Head of caudate nucleus (tissue), 42 donors: ENCODE data around the gene IFT122.
"Not testable (repeated sequence)": the region's sequence is repeated elsewhere in the genome, so short reads cannot be mapped to it uniquely, and the experiment has no call there.

Experiments
- DNase-seq, 42 donors: peaks; one replicate each; pipeline versions ENCODE4 v3.0.0 to v3.0.0-alpha.2; 2020 to 2021; ENCODE audit warnings: mixed read lengths in 7 of 42
- intact Hi-C: fragments of 100-400 bp; cut with DNase I; formaldehyde crosslinking; loops from one replicate; pipeline ENCODE4 v1.15.0; 2022

The IFT122 gene

DNA sequence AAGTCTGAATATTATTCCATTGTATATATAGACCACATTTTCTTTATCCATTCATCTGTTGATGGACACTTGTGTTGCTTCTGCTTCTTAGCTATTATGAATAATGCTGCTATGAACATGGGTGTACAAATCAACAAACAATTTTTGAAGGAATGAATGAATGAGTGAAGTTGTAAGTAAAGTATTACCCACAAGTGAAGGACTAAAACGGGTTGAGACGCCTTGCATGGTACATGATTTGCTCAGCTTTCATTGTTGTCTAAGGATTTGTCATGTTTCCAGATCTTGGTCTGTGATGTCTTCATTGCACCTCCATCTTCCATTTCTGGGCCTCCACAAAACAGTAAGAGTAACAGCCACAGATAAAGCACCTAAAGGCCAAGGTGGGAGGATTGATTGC, 20.5 kb downstream of the IFT122 start:
- intact Hi-C loops: no loop called here
- no peak for DNase-seq

DNA sequence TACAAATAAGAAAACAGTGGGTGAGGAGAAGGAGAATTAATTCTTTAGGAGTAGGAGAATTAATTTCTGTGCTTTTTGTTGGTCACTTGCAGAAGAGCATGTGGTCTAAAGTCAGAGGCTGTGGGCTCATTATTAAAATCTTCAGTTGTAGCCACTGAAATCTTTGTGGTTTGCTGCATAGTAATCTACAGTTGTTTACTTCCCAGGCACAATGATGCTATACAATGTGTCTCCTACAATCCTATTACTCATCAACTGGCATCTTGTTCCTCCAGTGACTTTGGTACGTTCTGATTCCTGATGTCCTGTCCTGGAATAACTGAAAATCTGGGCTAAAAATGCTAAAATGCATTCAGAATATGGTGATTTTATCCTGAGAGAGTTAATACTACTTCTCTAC, 21.0 kb downstream of the IFT122 start:
- intact Hi-C loops: no loop called here
- DNase-seq: no peak

DNA sequence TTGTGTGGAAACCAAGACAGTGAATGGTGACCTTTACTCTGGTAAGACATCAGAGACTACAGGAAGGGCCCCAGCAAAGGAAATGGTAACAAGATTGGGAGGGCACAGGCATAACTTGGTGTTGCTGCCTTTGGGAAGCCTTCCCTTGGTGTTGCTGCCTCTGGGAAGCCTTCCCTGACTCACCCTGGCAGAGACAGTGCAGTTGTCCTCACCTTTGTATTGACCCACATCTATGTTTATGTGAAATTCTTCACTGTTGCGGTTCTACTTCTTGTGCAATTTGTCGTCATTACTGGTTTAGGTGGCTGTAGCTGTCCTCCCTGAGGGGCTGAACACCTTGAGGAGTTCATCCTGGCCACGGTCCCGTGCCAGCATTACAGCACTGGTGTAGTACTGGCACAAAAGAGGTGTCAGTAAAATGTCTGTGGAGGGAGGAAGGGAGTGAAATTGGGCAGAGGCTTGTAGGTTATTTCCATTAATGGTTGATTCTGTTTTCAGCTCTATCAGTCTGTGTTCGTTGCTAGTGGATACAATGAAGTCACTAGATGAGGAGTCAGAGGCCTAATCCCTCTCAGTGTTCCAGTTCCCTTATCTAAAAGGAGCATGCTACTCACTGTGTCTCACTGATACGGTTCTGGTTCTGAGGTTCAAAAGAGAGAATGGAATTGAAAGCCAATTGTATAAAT, 21.6 kb downstream of the IFT122 start:
- intact Hi-C loops: no loop called here
- DNase-seq: peak in 1 of 42 donors; percentile 36

DNA sequence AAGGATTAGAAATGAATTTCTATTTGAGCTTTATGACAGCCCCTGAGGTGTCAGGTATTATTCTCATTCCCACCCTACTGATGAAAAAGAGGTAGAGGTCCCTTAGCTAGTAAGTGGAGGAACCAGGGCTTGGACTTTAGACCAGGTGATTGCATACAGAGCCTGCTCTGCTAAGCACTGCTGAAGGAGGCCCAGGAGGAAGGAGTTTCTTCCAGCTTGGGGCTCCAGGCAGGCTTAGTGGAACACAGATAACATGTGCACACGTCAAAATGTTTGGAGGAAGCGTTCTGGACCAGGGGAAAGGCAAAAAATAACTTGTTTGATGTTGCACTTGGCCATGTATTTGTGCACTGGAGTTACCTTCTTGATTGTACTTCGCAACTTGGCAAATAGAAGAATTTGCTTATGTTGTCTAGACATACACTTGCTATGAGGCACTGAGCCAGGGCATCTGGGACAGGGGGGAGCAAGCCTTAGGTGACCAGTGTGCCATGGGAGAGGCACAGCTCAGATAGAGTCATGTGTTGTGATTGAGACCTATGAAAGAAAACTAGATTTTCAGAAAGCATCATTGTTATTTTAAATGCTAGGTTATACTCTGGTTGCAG, 22.4 kb downstream of the IFT122 start:
- intact Hi-C loops: no loop called here
- DNase-seq: no peak

DNA sequence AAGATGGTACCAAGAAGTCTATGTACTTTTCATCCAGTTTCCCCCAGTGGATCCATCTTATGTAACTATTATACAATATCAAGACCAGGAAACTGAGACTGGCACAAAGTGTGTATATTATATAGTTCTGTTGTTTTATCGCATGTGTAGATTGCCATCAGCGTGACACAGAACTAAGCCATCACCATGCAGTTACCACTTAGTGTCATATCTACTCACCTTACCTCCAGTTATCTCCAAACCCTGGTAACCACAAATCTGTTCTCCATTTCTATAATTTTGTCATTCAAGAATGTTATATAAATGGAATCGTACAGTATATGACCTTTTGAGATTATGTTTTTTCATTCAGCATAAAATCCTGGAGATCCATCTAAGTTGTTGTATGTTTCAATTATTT, 23.1 kb downstream of the IFT122 start:
- DNase-seq: no peak
- intact Hi-C loops: no loop called here

DNA sequence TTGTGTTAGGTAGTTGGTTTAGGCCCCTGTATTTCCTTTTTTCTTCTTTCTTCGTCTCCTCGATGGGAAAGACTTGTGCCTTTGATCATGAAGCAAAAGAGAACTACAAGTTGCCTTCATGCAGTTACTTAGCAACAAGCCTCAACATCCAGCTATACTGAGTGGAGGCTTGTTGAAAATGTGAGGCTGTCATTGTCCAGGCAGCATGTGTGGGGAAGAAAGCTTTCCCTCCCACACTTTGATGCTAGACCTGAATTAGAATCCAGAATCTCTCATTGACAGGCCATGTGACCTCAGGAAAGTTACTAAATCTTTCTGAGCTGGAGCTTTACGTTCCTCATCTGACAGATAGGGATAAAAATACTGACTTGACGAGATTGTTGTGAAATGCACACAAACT, 23.7 kb downstream of the IFT122 start:
- DNase-seq: peak in 11 of 42 donors; percentile 17 to 67 (median 41)
- intact Hi-C loops: no loop called here

DNA sequence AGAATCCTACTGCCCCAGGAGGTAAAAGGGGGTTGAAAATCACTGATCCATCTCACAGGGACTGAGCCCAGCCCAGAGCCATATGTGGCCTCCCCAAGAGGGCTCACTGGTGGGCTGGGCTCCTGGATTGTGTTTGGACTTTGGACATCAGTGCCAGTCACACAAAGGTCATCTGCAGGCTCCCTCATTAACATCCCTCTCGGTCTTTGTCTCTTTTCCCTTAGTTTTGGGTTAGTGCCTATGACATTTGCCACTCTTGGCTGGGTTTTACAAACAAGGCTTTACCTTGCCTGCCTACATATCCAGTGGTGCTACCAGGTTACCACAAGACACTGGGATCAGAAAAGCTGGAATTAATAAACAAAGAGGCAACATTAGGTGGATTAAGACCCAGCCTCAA, 27.9 kb downstream of the IFT122 start:
- intact Hi-C loops: no loop called here
- no peak for DNase-seq

DNA sequence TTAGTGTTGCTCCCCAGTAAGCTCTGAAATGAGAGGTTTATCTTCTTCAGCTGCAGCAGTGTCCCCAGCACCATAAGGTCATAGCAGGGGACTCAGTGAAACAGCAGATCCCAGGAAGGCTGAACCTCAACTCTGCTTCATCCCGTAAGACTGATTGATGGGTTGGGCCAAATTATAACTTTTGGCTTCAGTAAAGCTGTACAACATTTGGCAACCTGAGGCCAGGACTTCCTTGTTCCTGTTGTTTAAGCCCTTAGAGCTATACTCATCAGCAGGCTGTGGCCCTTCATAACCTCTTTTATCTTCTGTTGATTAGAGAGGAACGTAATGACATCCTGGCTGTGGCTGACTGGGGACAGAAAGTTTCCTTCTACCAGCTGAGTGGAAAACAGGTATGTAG, 29.0 kb downstream of the IFT122 start:
- DNase-seq: no peak
- intact Hi-C loops: no loop called here

DNA sequence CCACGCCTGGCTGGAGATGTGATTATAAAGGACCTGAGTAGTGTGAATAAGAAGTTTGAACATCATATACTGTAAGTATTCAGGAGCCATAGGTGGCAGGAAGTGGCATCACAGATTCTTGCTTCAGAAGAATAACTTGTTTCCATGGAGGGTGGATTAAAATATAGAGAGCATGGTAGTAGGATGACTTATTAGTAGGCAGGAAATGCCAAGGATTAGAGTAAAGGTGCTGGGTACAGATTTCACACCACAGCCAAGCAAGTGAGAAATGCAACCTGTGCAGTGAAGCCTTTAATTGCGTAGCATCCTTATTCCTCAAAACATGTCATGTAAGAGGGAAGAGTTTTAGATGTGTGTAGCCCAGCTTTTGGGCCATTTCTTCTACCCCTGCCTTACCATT, 30.8 kb downstream of the IFT122 start:
- intact Hi-C loops: no loop called here
- no peak for DNase-seq

DNA sequence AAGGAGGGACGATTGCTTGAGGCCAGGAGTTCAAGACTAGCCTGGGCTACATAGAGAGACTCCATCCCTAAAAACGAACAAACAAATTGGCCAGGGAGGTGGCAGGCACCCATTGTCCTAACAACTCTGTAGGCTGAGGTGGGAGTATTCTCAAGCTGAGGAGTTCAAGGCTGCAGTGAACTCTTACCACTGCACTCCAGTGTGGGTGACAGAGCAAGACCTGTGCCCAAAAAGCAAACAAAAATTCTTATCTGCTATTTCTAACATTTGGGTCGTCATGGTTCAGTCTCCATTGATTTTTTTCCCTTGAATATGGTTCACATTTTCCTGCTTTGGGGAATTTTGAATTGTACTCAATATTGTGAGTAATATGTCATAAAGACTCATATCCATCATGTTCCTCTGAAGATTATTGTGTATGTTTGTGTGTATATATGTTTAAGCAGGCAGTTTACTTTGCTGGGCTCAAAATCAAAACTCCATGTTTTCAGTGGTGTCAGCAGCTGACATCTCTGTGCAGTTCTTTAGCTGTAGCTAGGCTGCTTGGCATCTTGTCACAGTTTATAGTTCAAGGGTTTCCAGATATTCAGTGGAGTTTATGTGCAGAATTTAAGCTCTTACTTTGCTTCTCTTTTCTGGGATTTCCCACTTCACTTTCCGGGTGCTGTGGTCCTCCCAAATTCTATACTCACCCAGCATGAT, 33.2 kb downstream of the IFT122 start:
- intact Hi-C loops: no loop called here
- no peak for DNase-seq

DNA sequence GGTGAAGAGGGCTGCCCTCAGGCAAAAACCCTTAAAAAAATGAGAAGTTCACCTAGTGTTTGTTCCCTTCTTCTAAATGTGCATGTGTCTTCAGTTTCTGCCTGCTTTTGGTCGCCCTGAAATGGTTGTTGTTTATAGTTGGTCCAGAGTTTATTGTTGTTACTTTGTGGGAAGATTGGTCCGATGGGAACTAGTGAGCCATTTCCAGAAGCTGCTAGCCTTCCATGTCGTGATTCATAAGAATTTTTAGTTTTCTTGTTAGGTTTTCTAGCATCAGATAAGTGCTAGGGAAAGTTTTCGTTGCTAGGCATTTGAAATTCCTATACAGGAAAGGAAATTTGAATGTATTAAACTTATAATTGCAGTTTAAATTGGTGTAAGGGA, 33.7 kb downstream of the IFT122 start:
- no peak for DNase-seq
- intact Hi-C loops: no loop called here

DNA sequence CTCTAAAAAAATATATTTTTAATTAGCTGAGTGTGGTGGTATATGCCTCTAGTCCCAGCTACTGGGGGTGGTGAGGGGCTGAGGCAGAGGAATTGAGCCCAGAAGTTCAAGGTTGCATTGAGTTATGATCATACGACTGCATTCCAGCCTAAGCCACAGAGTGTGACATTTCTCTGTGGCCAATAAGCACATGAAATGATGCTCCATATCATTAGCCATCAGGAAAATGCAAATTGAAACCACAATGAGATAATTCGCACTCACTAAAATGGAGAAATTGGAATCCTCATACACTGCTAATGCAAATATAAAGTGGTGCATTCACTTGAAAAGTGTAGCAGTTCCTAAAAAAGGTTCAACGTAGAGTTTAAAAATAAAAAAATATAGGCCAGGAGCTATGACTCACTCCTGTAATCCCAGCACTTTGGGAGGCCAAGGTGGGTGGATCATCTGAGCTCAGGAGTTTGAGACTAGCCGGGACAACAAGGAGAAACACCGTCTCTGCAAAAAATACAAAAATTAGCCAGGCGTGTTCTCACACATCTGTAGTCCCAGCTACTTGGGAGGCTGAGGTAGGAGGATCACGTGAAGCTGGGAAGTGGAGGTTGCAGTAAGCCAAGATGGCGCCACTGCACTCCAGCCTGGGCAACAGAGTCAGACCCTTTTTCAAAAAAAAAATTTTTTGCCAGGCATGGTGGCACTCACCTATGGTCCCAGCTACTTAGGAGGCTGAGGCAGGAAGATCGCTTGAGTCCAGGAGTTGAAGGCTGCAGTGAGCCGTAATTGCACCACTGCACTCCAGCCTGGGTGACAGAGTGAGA, 35.2 kb downstream of the IFT122 start:
- intact Hi-C loops: no loop called here
- peak in 22 of 42 donors; percentile 38 to 77 (median 60) for DNase-seq

DNA sequence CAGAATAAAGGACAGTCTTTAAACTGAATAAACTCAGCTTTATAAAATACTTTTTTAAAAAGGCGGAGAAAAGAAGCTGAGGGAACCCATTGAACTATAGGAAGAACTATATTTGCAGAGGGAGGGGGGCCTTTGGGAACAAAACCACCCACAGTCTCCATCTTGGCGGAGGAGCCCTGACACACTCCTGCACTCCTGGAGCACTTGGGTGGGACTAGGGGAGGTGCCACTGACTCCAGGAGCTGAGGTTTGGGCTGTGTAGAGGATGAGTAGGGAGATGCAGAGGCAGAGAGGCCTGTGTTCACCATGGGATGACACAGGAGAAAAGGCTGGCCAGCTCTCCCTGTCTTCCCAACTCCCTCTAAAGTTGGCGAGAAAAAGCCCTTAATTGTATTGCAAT, 35.8 kb downstream of the IFT122 start:
- intact Hi-C loops: no loop called here
- peak in 8 of 42 donors; percentile 24 to 59 (median 46) for DNase-seq

DNA sequence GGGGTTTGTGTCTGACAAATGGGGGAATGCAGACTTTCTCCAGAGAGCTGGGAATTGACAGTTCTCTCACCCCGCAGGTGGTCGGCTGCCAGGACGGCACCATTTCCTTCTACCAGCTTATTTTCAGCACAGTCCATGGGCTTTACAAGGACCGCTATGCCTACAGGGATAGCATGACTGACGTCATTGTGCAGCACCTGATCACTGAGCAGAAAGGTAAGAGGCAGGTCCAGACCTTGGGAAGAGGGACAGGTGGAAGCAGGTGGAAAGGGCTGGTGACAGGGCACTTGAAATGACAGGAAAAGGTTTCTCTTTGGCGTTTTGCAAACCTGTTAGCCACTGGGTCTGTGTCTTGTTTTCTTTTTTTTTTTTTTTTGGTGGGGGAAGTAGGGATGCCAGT, 36.6 kb downstream of the IFT122 start:
- no peak for DNase-seq
- intact Hi-C loops: no loop called here

DNA sequence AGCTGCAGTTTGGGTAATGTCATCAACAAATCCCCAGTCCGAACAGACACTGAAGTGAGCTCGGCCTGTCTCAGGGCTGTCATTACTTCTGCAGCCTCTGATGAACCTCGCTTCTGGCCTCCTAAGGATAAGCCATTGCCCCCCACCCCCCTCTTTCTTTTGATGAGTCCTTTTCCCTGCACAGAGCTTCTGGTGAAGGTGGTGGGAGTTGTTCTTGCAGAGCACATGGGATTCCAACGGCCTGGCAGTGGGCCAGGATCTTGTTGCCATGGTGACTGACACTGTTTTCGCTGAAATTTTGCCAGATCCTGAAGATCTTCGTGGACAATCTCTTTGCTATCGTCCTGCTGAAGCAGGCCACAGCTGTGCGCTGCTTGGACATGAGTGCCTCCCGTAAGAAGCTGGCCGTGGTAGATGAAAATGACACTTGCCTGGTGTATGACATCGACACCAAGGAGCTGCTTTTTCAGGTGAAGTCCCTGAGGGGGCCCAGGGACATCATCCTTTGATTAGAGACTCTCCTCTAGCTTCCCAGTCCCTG, 41.3 kb downstream of the IFT122 start:
- DNase-seq: peak in 40 of 42 donors; percentile 32 to 79 (median 65)
- intact Hi-C loops: loop anchor here (10.0 kb wide), 1 partner anchor 454 kb away; no protein-coding TSS in a partner anchor

DNA sequence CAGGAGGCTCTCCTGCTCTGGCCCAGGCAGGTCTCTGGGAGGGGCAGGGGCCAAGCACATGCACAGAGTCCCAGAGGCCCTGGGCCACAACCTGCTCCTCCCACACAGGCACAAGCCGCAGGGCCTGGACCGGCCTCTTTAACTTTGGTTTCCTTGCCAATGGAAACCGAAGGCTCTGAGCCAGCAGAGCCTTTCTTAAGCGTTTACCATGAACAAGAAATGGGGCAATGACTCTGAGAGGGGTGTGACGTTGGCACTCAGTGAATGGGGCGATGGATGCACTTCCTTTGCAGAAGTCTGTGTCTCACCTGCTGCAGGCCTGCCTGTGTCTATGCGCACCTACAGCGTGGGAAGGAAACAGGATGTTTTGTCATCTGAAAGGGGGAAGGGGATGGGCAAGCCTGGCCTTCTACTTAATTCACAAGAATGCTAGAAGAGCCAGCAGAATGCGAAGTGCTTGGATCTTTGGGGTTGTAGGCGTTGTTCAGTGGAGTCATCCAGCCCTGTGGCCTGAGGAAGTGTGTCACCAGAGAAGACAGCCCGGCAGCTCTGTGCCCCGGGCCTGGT, 41.8 kb downstream of the IFT122 start:
- intact Hi-C loops: loop anchor here (10.0 kb wide), 1 partner anchor 453 kb away; no protein-coding TSS in a partner anchor
- peak in 8 of 42 donors; percentile 28 to 54 (median 35) for DNase-seq

DNA sequence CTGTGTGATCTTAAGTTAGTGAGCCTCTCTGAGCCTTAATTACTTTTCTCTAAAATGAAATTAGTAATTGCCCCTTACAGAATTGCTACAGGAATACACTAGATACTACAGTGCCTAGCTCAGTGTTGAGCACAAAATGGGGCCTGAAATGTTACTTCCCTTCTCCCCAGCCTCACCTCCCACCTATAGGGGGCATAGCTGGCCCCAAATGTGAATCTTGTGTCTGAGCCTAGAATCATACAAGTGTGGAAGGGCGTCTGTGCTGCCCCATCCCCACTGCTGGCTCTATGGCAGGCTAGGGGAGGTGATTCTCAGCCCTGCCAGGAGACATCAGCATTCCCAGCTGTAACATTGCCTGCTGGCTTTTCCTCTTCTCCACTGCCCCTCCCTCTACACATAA, 42.7 kb downstream of the IFT122 start:
- intact Hi-C loops: loop anchor here (10.0 kb wide), 1 partner anchor 452 kb away; no protein-coding TSS in a partner anchor
- no peak for DNase-seq

DNA sequence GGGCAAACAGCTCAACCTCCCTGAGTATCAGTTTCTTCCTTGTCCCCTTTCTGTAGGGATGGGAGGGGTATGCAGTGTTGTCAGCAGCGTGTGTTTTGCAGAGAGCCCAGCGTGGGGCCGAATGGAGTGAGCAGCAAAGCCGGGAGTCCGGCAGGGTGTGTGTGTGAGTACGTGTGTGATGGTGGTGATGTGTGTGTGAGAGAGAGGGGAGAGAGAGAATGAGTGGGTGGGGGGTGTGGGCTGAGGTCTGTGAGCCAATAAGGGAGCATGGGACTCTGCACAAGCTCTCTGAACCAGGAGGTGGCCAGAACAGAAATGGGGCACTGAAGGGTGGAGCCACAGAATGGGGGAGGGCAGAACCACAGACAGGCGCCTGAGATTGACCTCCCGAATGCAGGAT, 43.8 kb downstream of the IFT122 start:
- intact Hi-C loops: loop anchor here (10.0 kb wide), 1 partner anchor 451 kb away; no protein-coding TSS in a partner anchor
- no peak for DNase-seq

DNA sequence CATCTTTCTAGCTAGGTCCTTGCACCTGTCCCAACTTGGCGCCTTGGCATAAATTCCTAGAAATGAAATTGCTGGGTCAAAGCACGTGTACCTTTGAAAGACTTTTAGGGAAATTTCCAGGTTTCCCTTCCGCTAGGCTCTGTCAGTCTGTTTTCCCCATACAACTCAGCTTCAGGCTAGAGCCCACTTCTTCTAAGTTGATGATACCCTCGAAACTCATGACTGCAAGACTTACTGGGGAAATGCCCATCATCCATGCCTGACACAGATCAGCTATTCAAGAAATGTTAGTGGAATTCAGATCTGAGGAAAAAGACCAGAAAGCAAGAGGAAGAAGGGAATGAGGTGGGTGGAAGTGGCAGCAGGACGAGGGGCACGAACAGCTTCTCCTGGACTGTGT, 45.1 kb downstream of the IFT122 start:
- DNase-seq: not testable (repeated sequence)
- intact Hi-C loops: loop anchor here (10.0 kb wide), 1 partner anchor 450 kb away; no protein-coding TSS in a partner anchor
